ENCODE results near the gene VGF.
A peak's percentile ranks its signal among the peaks of the same experiment; 100 is the strongest.

DNA sequence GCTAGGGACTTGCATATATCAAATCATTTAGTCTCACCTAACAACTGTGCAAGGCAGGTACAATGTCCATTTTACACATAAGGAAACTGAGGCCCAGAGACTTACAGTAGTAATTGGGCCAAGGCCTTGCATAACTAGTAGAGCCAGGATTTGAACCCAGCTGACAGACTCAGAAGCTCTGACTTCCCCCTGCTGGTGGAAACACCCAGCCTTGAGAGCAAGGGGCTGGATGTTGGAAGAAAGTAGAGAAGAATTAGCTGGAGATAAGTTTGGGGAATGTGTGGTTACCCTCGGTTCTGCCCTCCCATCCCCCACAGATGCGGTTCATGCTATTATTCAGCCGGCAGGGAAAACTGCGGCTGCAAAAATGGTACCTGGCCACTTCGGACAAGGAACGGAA, 9.1 kb downstream of the VGF start:
- TF ChIP-seq, protein P1, sequence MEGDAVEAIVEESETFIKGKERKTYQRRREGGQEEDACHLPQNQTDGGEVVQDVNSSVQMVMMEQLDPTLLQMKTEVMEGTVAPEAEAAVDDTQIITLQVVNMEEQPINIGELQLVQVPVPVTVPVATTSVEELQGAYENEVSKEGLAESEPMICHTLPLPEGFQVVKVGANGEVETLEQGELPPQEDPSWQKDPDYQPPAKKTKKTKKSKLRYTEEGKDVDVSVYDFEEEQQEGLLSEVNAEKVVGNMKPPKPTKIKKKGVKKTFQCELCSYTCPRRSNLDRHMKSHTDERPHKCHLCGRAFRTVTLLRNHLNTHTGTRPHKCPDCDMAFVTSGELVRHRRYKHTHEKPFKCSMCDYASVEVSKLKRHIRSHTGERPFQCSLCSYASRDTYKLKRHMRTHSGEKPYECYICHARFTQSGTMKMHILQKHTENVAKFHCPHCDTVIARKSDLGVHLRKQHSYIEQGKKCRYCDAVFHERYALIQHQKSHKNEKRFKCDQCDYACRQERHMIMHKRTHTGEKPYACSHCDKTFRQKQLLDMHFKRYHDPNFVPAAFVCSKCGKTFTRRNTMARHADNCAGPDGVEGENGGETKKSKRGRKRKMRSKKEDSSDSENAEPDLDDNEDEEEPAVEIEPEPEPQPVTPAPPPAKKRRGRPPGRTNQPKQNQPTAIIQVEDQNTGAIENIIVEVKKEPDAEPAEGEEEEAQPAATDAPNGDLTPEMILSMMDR (IDR thresholded peaks at IDR 0.05; ENCODE audit: borderline replicate concordance, extremely low read depth, low read length, poor library complexity, severe bottlenecking), result peak; percentile 26
- no peak for TF ChIP-seq EZH2 (IDR thresholded peaks at IDR 0.05; ENCODE audit: borderline replicate concordance, low read depth, low read length, severe bottlenecking)

All from DND-41 (cell line).